AG10803 (cell line): Measurements from ENCODE around the gene PTH1R.

Experiments
- DNase-seq: peaks from one replicate; pipeline ENCODE4 v3.0.0; 2010; ENCODE audit warnings: low read depth
- H3K4me3 ChIP-seq: 2 replicates; pipeline ENCODE4 v1.5.1; 2011; ENCODE audit warnings: mild to moderate bottlenecking, low read length, control low read depth
- CTCF ChIP-seq: conservative IDR thresholded peaks from 2 replicates; pipeline ENCODE4 v1.5.1; 2011; ENCODE audit warnings: mild to moderate bottlenecking, low read length, control low read depth, inconsistent platforms

The PTH1R gene

GRCh38 chr3:46917257-46917656 lies 39.7 kb downstream of the PTH1R start:
- no peak overlapping the region for H3K4me3 ChIP-seq
- no peak for DNase-seq
- TF ChIP-seq CTCF: no peak

GRCh38 chr3:46918202-46918601 lies 40.7 kb downstream of the PTH1R start:
- DNase-seq: no peak
- TF ChIP-seq CTCF: no peak
- H3K4me3 ChIP-seq: no peak overlapping the region

GRCh38 chr3:46918634-46919033 lies 41.1 kb downstream of the PTH1R start:
- DNase-seq: no peak
- H3K4me3 ChIP-seq: no peak overlapping the region
- TF ChIP-seq CTCF: no peak

- H3K4me3 ChIP-seq: no peak overlapping the region
- no peak for TF ChIP-seq CTCF
- no peak for DNase-seq
These were observed 43.5 kb downstream of the PTH1R start for GRCh38 chr3:46921041-46921440.

GRCh38 chr3:46921871-46922271 lies 44.4 kb downstream of the PTH1R start:
- DNase-seq: no peak
- TF ChIP-seq CTCF: no peak
- H3K4me3 ChIP-seq: no peak overlapping the region

GRCh38 chr3:46922426-46922825 lies 44.9 kb downstream of the PTH1R start:
- H3K4me3 ChIP-seq: no peak overlapping the region
- no peak for DNase-seq
- TF ChIP-seq CTCF: no peak

- TF ChIP-seq CTCF: no peak
- no peak overlapping the region for H3K4me3 ChIP-seq
- no peak for DNase-seq
These were observed 45.5 kb downstream of the PTH1R start for GRCh38 chr3:46922871-46923558.
